Measurements from ENCODE around the gene TCEAL9. TPM values are rescaled to one million over a fixed set of nuclear protein-coding genes. Genes with fewer than 3 reads are reported as not detected.
"Not testable (repeated sequence)": the region's sequence is repeated elsewhere in the genome, so short reads cannot be mapped to it uniquely, and the experiment has no call there.

TCEAL9 gene
- total and polyA plus RNA-seq, 9 donors: 96.2 to 214 (median 156) TPM

DNA sequence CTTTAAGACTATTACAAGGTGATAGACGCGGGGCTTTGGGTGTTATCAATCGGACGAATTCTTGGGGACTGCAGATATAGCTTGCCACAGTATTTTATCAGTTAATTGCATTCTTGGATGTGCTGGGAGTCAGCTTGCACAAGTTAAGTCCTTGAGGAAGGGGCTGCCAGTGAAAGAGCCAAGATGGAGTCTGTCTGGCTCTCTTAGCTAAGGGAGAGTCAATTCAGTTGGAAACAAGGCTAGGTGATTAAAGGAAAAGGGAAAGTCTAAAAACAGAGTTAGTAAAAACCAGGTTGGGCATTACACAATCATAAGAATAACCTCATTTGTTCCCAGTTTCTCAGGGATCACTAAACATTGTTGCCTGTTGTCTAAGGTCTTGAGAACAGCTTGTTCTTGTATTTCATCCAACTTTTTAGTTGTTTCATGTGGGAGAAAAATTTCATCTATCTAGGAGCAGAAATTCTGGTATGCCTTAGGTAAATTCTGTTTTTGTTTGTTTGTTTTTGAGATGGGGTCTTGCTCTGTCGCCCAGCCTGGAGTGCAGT, 29.1 kb downstream of the TCEAL9 start:
- no CpG with 5 or more reads among the region's 5 CpGs for WGBS (ENCODE audit: insufficient coverage)
- not testable (repeated sequence) for DNase-seq

DNA sequence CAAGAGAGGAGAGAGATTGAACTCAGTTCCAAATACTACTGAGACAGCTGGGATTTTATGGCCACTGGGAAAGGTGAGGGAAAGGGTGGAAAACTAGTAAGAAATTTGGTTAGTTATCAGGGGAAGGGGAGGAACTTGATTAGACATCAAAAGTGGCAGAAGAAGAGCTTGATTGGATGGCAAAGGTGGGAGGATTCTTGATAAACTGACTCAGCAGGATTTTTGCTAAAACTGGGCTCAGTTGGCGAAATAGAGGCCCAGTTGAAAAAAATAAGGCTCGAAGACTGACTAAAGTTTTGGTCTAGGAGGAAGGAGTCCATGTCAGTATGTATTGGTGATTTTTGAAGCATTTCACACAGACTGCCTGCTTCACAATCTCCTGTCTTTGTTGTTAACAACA, 30.0 kb downstream of the TCEAL9 start:
- Histone ChIP-seq H3K4me1 (ENCODE audit: control insufficient read depth, insufficient read depth, low read length) (no peaks in the 10 kb centered on the region), H3K9me3 (replicated peaks; ENCODE audit: control insufficient read depth, low read depth, low read length) (no peaks in the 10 kb centered on the region), H3K27ac (ENCODE audit: low read length) (no peak overlapping the region), H3K4me3 (ENCODE audit: low read length) (no peak overlapping the region), H3K27me3 (ENCODE audit: control insufficient read depth, insufficient read depth, low read length) (peaks cover 9% of the 10 kb centered on the region), H3K36me3 (ENCODE audit: control insufficient read depth, insufficient read depth, low read length) (no peaks in the 10 kb centered on the region)
- no CpG with 5 or more reads among the region's 2 CpGs for WGBS (ENCODE audit: insufficient coverage)
- no peak for DNase-seq

More for the DNA sequence above, 29.1 kb downstream of the TCEAL9 start:
- H3K27me3 ChIP-seq (ENCODE audit: control insufficient read depth, insufficient read depth, low read length); H3K27ac ChIP-seq (ENCODE audit: low read length); H3K9me3 ChIP-seq (replicated peaks; ENCODE audit: control insufficient read depth, low read depth, low read length); H3K4me1 ChIP-seq (ENCODE audit: control insufficient read depth, insufficient read depth, low read length); H3K4me3 ChIP-seq (ENCODE audit: low read length); H3K36me3 ChIP-seq (ENCODE audit: control insufficient read depth, insufficient read depth, low read length): not testable (repeated sequence)

DNA sequence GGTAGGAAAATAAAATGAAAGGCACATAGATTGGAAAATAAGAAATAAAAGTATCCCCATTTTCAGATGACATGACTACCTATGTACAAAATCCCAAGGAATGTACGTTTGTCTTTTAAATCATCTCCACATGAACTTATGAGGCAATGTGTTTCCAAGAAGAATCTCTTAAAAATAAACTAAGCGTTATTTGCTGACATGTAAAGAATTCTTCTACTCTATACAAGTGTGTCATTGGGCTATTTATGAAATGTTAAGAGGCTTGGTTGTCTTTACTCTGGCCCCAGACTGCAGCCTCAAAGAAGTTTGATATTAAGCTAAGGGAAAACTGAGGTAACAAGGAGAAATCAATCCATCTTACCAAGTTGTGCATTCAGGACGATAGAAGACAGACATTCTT, 37.2 kb downstream of the TCEAL9 start:
- Histone ChIP-seq H3K4me3 (ENCODE audit: low read length) (no peak overlapping the region), H3K4me1 (ENCODE audit: control insufficient read depth, insufficient read depth, low read length) (no peaks in the 10 kb centered on the region), H3K27ac (ENCODE audit: low read length) (no peak overlapping the region), H3K27me3 (ENCODE audit: control insufficient read depth, insufficient read depth, low read length) (peaks cover 17% of the 10 kb centered on the region), H3K9me3 (replicated peaks; ENCODE audit: control insufficient read depth, low read depth, low read length) (no peaks in the 10 kb centered on the region), H3K36me3 (ENCODE audit: control insufficient read depth, insufficient read depth, low read length) (no peaks in the 10 kb centered on the region)
- DNase-seq: no peak
- no CpG with 5 or more reads among the region's 3 CpGs for WGBS (ENCODE audit: insufficient coverage)

DNA sequence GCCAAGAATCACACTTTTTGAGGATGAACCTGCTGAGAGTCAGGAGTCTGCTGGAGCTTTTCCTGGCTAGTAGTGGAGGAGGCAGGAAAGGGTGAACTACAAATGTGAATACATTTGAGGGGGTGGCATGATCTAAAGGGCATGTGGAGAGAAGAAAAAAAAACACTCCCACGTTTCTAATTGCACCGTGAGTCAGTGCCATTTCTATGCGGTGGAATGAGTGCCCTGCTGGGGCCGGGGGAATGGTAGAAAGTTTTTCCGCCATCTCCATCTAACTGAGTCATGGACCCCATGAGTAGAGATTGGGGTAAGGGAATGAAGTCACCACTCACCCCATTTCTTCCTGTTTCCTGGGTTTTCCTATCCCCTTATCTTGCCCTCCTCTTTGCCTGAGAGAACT, 39.9 kb downstream of the TCEAL9 start:
- Histone ChIP-seq H3K27me3 (ENCODE audit: control insufficient read depth, insufficient read depth, low read length) (peaks cover 17% of the 10 kb centered on the region), H3K36me3 (ENCODE audit: control insufficient read depth, insufficient read depth, low read length) (no peaks in the 10 kb centered on the region), H3K4me1 (ENCODE audit: control insufficient read depth, insufficient read depth, low read length) (no peaks in the 10 kb centered on the region), H3K9me3 (replicated peaks; ENCODE audit: control insufficient read depth, low read depth, low read length) (no peaks in the 10 kb centered on the region), H3K4me3 (ENCODE audit: low read length) (no peak overlapping the region), H3K27ac (ENCODE audit: low read length) (no peak overlapping the region)
- DNase-seq: no peak
- no CpG with 5 or more reads among the region's 5 CpGs for WGBS (ENCODE audit: insufficient coverage)

DNA sequence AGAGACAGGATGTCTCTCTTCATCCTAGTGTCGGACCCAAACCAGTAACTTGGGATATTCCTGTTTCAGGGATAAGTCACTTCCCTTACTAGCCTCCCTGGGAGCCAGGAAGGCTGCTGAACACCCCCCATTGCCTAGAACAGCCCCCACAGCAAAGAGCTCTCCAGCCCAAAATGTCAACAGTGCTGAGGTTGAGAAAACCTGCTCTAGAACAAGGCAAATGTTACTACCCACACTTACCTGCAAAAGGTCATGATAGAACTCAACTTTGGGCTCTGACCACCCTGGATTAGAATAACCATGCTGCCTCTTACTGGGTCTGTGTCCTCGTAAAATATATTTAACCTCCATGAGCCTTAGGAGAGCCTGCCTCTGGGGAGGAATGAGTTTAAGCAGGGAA, 40.4 kb downstream of the TCEAL9 start:
- H3K36me3 ChIP-seq (ENCODE audit: control insufficient read depth, insufficient read depth, low read length): no peaks in the 10 kb centered on the region
- DNase-seq: no peak
- 67% methylated on average over 1 of the region's 2 CpGs for WGBS (ENCODE audit: insufficient coverage)
- H3K4me3 ChIP-seq (ENCODE audit: low read length): no peak overlapping the region
- peaks cover 20% of the 10 kb centered on the region for H3K27me3 ChIP-seq (ENCODE audit: control insufficient read depth, insufficient read depth, low read length)
- no peaks in the 10 kb centered on the region for H3K4me1 ChIP-seq (ENCODE audit: control insufficient read depth, insufficient read depth, low read length)
- H3K27ac ChIP-seq (ENCODE audit: low read length): no peak overlapping the region
- no peaks in the 10 kb centered on the region for H3K9me3 ChIP-seq (replicated peaks; ENCODE audit: control insufficient read depth, low read depth, low read length)

DNA sequence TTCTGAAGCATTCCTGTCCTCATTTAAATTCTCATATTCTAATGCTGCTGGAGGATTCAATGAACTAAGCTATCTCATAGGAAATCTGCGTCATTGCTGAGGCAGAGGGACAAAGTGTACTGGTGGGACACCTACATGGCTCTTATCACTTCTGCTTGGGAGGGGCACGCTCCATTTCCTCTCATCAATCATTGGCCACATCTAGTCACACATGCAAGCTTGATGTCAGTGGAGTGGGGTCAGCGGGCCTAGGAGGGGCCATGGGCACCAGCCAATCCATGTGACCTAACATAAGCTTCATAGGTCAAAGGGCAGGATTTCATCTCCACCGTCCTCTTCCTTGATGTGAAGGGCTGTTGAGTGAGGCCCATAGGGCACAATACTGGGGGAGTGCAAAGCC, 41.4 kb downstream of the TCEAL9 start:
- no peak for DNase-seq
- 100% methylated on average over 2 of the region's 4 CpGs for WGBS (ENCODE audit: insufficient coverage)
- Histone ChIP-seq H3K27ac (ENCODE audit: low read length) (no peak overlapping the region), H3K36me3 (ENCODE audit: control insufficient read depth, insufficient read depth, low read length) (no peaks in the 10 kb centered on the region), H3K27me3 (ENCODE audit: control insufficient read depth, insufficient read depth, low read length) (peaks cover 19% of the 10 kb centered on the region), H3K9me3 (replicated peaks; ENCODE audit: control insufficient read depth, low read depth, low read length) (no peaks in the 10 kb centered on the region), H3K4me1 (ENCODE audit: control insufficient read depth, insufficient read depth, low read length) (no peaks in the 10 kb centered on the region), H3K4me3 (ENCODE audit: low read length) (no peak overlapping the region)

DNA sequence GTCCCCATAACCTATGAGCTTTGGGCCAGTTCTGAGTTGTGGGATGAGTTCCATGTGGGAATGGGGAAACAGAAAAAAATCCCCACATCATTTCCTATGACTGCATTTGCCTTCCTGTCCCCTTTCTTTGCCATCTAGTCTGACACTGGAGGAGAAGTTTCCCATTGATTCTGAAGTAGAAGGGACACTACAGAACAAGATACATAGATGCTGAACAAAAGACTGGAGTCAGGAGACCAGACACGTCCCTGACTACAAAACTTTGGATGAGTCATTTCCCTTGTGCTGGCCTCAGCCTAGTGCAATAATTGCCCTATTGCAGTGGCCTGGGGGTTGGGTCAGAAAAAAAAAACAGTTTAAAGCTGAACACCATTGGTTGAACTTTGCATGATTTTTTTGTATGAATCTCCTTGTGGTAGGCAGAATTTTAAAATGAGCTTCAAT, 42.1 kb downstream of the TCEAL9 start:
- no peaks in the 10 kb centered on the region for H3K9me3 ChIP-seq (replicated peaks; ENCODE audit: control insufficient read depth, low read depth, low read length)
- no peaks in the 10 kb centered on the region for H3K4me1 ChIP-seq (ENCODE audit: control insufficient read depth, insufficient read depth, low read length)
- no peak overlapping the region for H3K27ac ChIP-seq (ENCODE audit: low read length)
- no CpG with 5 or more reads among the region's 1 CpG for WGBS (ENCODE audit: insufficient coverage)
- H3K27me3 ChIP-seq (ENCODE audit: control insufficient read depth, insufficient read depth, low read length): peaks cover 19% of the 10 kb centered on the region
- DNase-seq: no peak
- no peaks in the 10 kb centered on the region for H3K36me3 ChIP-seq (ENCODE audit: control insufficient read depth, insufficient read depth, low read length)
- no peak overlapping the region for H3K4me3 ChIP-seq (ENCODE audit: low read length)

DNA sequence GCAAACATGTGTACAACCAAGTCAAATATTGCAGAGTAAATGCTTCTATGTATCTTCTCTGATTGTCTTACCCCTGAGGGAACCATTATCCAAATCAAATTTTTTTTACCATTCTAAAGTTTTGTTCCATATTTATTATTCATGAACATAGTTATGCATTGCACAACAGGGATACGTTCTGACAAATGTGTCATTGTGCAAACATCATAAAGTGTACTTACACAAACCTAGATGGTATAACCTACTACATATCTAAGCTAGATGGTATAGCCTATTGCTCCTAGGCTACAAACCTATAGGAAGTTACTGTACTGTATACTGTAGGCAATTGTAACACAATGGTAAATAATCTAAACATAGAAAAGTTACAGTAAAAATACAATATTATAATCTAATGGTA, 43.4 kb downstream of the TCEAL9 start:
- Histone ChIP-seq H3K4me1 (ENCODE audit: control insufficient read depth, insufficient read depth, low read length) (no peaks in the 10 kb centered on the region), H3K27me3 (ENCODE audit: control insufficient read depth, insufficient read depth, low read length) (peaks cover 24% of the 10 kb centered on the region), H3K9me3 (replicated peaks; ENCODE audit: control insufficient read depth, low read depth, low read length) (no peaks in the 10 kb centered on the region), H3K27ac (ENCODE audit: low read length) (no peak overlapping the region), H3K4me3 (ENCODE audit: low read length) (no peak overlapping the region), H3K36me3 (ENCODE audit: control insufficient read depth, insufficient read depth, low read length) (no peaks in the 10 kb centered on the region)
- no peak for DNase-seq
- WGBS (ENCODE audit: insufficient coverage): no CpG with 5 or more reads among the region's 1 CpG

DNA sequence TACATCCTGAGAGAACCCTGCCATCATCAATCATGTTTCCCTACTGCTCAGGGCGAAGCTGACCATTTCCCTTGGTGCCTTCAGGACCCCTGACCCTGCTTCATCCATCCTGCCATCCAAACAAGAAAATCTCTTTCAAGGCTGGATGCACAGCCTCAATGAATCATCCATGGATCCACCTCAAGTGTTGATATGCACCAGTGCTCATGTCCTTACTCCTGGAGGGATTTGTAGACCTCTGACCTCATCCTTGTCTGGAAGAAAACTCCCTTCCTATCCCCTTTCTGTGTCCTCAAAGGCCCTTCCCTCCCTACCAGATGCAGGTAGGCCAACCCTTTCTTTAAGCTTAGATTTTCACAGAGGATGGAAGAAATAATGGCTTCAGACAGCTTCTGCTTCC, 44.6 kb downstream of the TCEAL9 start:
- Histone ChIP-seq H3K36me3 (ENCODE audit: control insufficient read depth, insufficient read depth, low read length) (no peaks in the 10 kb centered on the region), H3K9me3 (replicated peaks; ENCODE audit: control insufficient read depth, low read depth, low read length) (no peaks in the 10 kb centered on the region), H3K27me3 (ENCODE audit: control insufficient read depth, insufficient read depth, low read length) (peaks cover 27% of the 10 kb centered on the region), H3K27ac (ENCODE audit: low read length) (no peak overlapping the region), H3K4me1 (ENCODE audit: control insufficient read depth, insufficient read depth, low read length) (no peaks in the 10 kb centered on the region), H3K4me3 (ENCODE audit: low read length) (no peak overlapping the region)
- 25% methylated on average over 1 of the region's 1 CpG for WGBS (ENCODE audit: insufficient coverage)
- no peak for DNase-seq

DNA sequence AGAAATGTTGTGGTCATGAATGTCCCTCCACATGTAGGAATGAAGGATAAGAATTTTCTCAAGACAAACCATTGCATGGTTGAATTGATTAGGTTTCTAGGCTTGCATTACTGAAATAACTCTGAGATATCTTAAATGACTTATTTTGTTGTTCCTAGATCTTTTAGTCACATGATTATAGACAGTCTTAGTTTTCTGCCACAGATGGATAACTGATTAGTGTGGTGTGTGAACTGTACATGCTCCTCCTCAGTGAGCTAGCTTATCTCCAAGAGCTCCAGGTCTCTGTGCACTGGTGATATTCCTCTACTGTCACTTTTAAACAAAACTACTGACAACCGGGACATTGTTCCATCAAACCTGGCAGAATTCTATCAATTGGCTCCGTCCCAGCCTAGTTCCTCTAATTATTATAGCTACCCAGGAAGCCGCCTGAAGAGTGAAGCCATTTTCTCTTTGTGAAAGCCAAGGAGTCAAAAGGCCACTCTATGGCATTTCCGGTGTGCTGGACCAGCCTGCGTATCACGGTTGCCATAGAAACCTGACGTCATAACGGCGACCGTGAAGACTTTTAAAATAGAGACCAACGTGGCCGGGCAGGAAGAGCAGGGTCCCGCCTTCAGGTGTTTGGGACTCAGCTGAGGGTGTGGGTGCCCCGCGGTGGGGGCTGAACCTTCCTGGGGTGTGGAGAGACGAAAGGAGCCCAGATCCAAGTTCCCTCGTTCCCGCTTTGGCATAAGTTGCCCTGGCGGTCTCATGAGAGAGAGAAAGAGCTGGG, 48.1 kb downstream of the TCEAL9 start:
- H3K27ac ChIP-seq (ENCODE audit: low read length): no peak overlapping the region

More for the DNA sequence above, 48.1 kb downstream of the TCEAL9 start:
- WGBS (ENCODE audit: insufficient coverage): 23% methylated on average over 19 of the region's 19 CpGs
- DNase-seq: peak; percentile 73
- H3K27me3 ChIP-seq (ENCODE audit: control insufficient read depth, insufficient read depth, low read length): peaks cover 20% of the 10 kb centered on the region
- H3K4me1 ChIP-seq (ENCODE audit: control insufficient read depth, insufficient read depth, low read length): no peaks in the 10 kb centered on the region
- H3K9me3 ChIP-seq (replicated peaks; ENCODE audit: control insufficient read depth, low read depth, low read length): no peaks in the 10 kb centered on the region
- peak overlapping the region; percentile 42 for H3K4me3 ChIP-seq (ENCODE audit: low read length)
- H3K36me3 ChIP-seq (ENCODE audit: control insufficient read depth, insufficient read depth, low read length): no peaks in the 10 kb centered on the region
